HG03432 (cell line): ENCODE data around the gene D2HGDH.

Source experiments
- ATAC-seq: cut with Tn5 transposase; IDR thresholded peaks from one replicate; pipeline ENCODE4 v1.9.1; 2021; ENCODE audit warnings: mild to moderate bottlenecking, moderate library complexity; ENCODE audit not compliant: unreplicated experiment

Gene D2HGDH

GRCh38 chr2:241734467-241735208 is at the start of gene D2HGDH:
Gene D2HGDH, plus strand, starts transcription at chr2:241734630. Its CDS starts 595 bp downstream, at chr2:241735225.
- peak; percentile 79 for ATAC-seq

- ATAC-seq: peak; percentile 17
These were observed 48.1 kb upstream of the D2HGDH start for GRCh38 chr2:241686324-241686649.

- peak; percentile 95 for ATAC-seq
These were observed 47.6 kb upstream of the D2HGDH start, which contains the start of gene DTYMK for GRCh38 chr2:241686650-241687425. Gene DTYMK, minus strand, starts transcription at chr2:241686815. Its CDS starts 32 bp downstream, at chr2:241686783.

- ATAC-seq: no peak
These were observed 45.1 kb upstream of the D2HGDH start for GRCh38 chr2:241689306-241689705.

GRCh38 chr2:241690202-241690717 is 44.2 kb upstream of the D2HGDH start:
- ATAC-seq: no peak

GRCh38 chr2:241692448-241692847 is 42.0 kb upstream of the D2HGDH start:
- ATAC-seq: no peak

- no peak for ATAC-seq
These were observed 38.8 kb upstream of the D2HGDH start for GRCh38 chr2:241695651-241696050.

GRCh38 chr2:241701149-241701398 is 33.4 kb upstream of the D2HGDH start:
- no peak for ATAC-seq

GRCh38 chr2:241701399-241702154 is 32.9 kb upstream of the D2HGDH start, which contains the start of gene ING5:
Gene ING5, plus strand, starts transcription at chr2:241702039. Its CDS starts 27 bp downstream, at chr2:241702066.
- peak; percentile 58 for ATAC-seq

GRCh38 chr2:241702155-241703031 is 32.0 kb upstream of the D2HGDH start:
- ATAC-seq: peak; percentile 69

GRCh38 chr2:241703032-241703604 is 31.3 kb upstream of the D2HGDH start:
- ATAC-seq: no peak

- no peak for ATAC-seq
These were observed 27.9 kb upstream of the D2HGDH start for GRCh38 chr2:241706537-241706936.

GRCh38 chr2:241708879-241709278 is 25.6 kb upstream of the D2HGDH start:
- ATAC-seq: no peak

- no peak for ATAC-seq
These were observed 15.3 kb upstream of the D2HGDH start for GRCh38 chr2:241719093-241719492.

- no peak for ATAC-seq
These were observed 14.3 kb upstream of the D2HGDH start for GRCh38 chr2:241720099-241720498.

- no peak for ATAC-seq
These were observed 13.9 kb upstream of the D2HGDH start for GRCh38 chr2:241720560-241720959.

GRCh38 chr2:241721852-241722251 is 12.6 kb upstream of the D2HGDH start:
- ATAC-seq: no peak

GRCh38 chr2:241722896-241723454 is 11.5 kb upstream of the D2HGDH start:
- ATAC-seq: no peak

GRCh38 chr2:241724259-241724974 is 10.0 kb upstream of the D2HGDH start:
- no peak for ATAC-seq
